Endothelial cell of umbilical vein (primary cell): ENCODE measurements around the gene RGP1. TPM values are rescaled to one million over a fixed set of nuclear protein-coding genes. Genes with fewer than 3 reads are reported as not detected.
A peak's percentile ranks its signal among the peaks of the same experiment; 100 is the strongest.

Experiments
- BruUV-seq: library from RNA; stranded (reverse); fragments of 400-500 nt; replicated peaks from 2 replicates; lab custom pipeline; 2021; lab: Mats Ljungman, UMichigan
- CTCF ChIA-PET: fragments of 300-600, 350-600 bp; sonication (Branson Sonifier 250); formaldehyde crosslinking; loops from one replicate; lab custom pipeline; 2021; ENCODE audit warnings: antibody characterized with exemption, inconsistent platforms; lab: Charles Lee
- POLR2A ChIA-PET: fragments of 300-600, 350-600 bp; sonication (Branson Sonifier 250); formaldehyde crosslinking; loops from one replicate; lab custom pipeline; 2021; ENCODE audit warnings: antibody characterized with exemption, inconsistent platforms; lab: Charles Lee
- DNase-seq: peaks from one replicate; pipeline ENCODE4 v3.0.0-alpha.2; 2011; ENCODE audit warnings: low read depth, low spot score
- FAIRE-seq: peaks from 2 replicates; lab custom pipeline; 2011; peaks lifted over from hg19 to GRCh38; lab: Jason Lieb, UNC
- H2AFZ ChIP-seq: 2 replicates; pipeline ENCODE4 v1.6.0; 2012; ENCODE audit warnings: low read depth, low read length, control low read depth, inconsistent platforms
- H3K27ac ChIP-seq: 2 replicates; pipeline ENCODE4 v1.5.1; 2011; ENCODE audit warnings: low read depth, mild to moderate bottlenecking, control low read depth, low read length, moderate library complexity; ENCODE audit not compliant: insufficient read depth
- H3K27me3 ChIP-seq, 2 experiments: 2 replicates each; pipeline versions ENCODE4 v1.6.0 to v1.6.1; 2011; ENCODE audit warnings: low read length in 2 of 2, mixed read lengths in 1 of 2; ENCODE audit not compliant: control insufficient read depth in 2 of 2, insufficient read depth in 2 of 2
- H3K36me3 ChIP-seq, 2 experiments: 2 replicates in 1 of 2; 3 replicates in 1 of 2; pipeline ENCODE4 v1.5.1; 2011; ENCODE audit warnings: low read length in 2 of 2, mild to moderate bottlenecking in 1 of 2, moderate library complexity in 1 of 2; ENCODE audit not compliant: control insufficient read depth in 2 of 2, insufficient read depth in 2 of 2; ENCODE audit errors: extremely low read depth in 1 of 2
- H3K4me1 ChIP-seq: 3 replicates; pipeline ENCODE4 v1.5.1; 2011; ENCODE audit warnings: mild to moderate bottlenecking, low read length; ENCODE audit not compliant: control insufficient read depth, insufficient read depth; ENCODE audit errors: extremely low read depth
- H3K4me2 ChIP-seq: 2 replicates; pipeline ENCODE4 v1.6.1; 2011; ENCODE audit warnings: low read length, control low read depth, mixed read lengths; ENCODE audit not compliant: insufficient read depth
- H3K4me3 ChIP-seq, 3 experiments: fragments of 200-600 bp in 1 of 3; sonication (generic), shearing (Covaris generic) in 1 of 3; replicated peaks in 1 of 3; 2 replicates each; pipeline ENCODE4 v1.5.1; 2011 to 2016; ENCODE audit warnings: control low read depth in 3 of 3, low read length in 3 of 3, mild to moderate bottlenecking in 2 of 3, inconsistent platforms in 1 of 3, low read depth in 1 of 3, moderate library complexity in 1 of 3; ENCODE audit not compliant: insufficient read depth in 1 of 3
- H3K79me2 ChIP-seq: 2 replicates; pipeline ENCODE4 v1.6.0; 2012; ENCODE audit warnings: low read length, inconsistent platforms; ENCODE audit not compliant: control insufficient read depth, insufficient read depth
- H3K9ac ChIP-seq: replicated peaks from 2 replicates; pipeline ENCODE3; 2011; ENCODE audit warnings: low read length, control low read depth; ENCODE audit not compliant: insufficient read depth; ENCODE audit errors: extremely low read depth
- H3K9me1 ChIP-seq: replicated peaks from 3 replicates; pipeline ENCODE4 v1.6.0; 2011; ENCODE audit warnings: mild to moderate bottlenecking, low read length; ENCODE audit not compliant: control insufficient read depth, insufficient read depth; ENCODE audit errors: extremely low read depth
- H3K9me3 ChIP-seq: replicated peaks from 2 replicates; pipeline ENCODE4 v1.5.1; 2012; ENCODE audit warnings: low read length, inconsistent platforms; ENCODE audit not compliant: control insufficient read depth, insufficient read depth
- H4K20me1 ChIP-seq: replicated peaks from 2 replicates; pipeline ENCODE3; 2011; ENCODE audit warnings: mild to moderate bottlenecking, low read length; ENCODE audit not compliant: control insufficient read depth, insufficient read depth; ENCODE audit errors: extremely low read depth
- EZH2 ChIP-seq: IDR thresholded peaks from 2 replicates; pipeline ENCODE4 v1.6.1; 2012; ENCODE audit warnings: borderline replicate concordance, low read depth, mild to moderate bottlenecking, moderate library complexity, low read length, inconsistent platforms; ENCODE audit not compliant: severe bottlenecking
- FOS ChIP-seq: IDR thresholded peaks from 2 replicates; pipeline ENCODE4 v1.6.1; 2011; ENCODE audit warnings: mild to moderate bottlenecking, low read length, moderate library complexity, borderline replicate concordance; ENCODE audit not compliant: insufficient read depth
- GATA2 ChIP-seq: IDR thresholded peaks from 2 replicates; pipeline ENCODE4 v1.7.0; 2011; ENCODE audit warnings: low read depth, mild to moderate bottlenecking, moderate library complexity, mixed read lengths, low read length; ENCODE audit not compliant: insufficient read length, insufficient read depth
- JUN ChIP-seq: IDR thresholded peaks from 2 replicates; pipeline ENCODE4 v1.6.1; 2011; ENCODE audit warnings: borderline replicate concordance, low read depth; ENCODE audit not compliant: insufficient read length, insufficient read depth
- MYC ChIP-seq: IDR thresholded peaks from one replicate; pipeline ENCODE4 v1.6.1; 2011; ENCODE audit warnings: mild to moderate bottlenecking, low read depth, low read length
- POLR2A ChIP-seq: IDR thresholded peaks from 2 replicates; pipeline ENCODE4 v1.6.1; 2012; ENCODE audit warnings: low read depth, mild to moderate bottlenecking, control low read depth, low read length
- POLR2AphosphoS5 ChIP-seq: IDR thresholded peaks from 2 replicates; pipeline ENCODE4 v1.6.1; 2012; ENCODE audit warnings: low read depth, mild to moderate bottlenecking, control low read depth, low read length, moderate library complexity; ENCODE audit not compliant: insufficient read depth
- dilution Hi-C: fragments of 300-500 bp; cut with MboI; formaldehyde crosslinking; loops from one replicate; pipeline ENCODE4 v1.15.0; 2019; ENCODE audit warnings: low sequenced_read_pairs; ENCODE audit not compliant: extremely low pct_ligation_motif_present
- intact Hi-C: fragments of 100-400 bp; cut with micrococcal nuclease; formaldehyde crosslinking; loops from one replicate; pipeline ENCODE4 v1.10.0; 2022
- polyA plus RNA-seq, 4 experiments: library from polyadenylated mRNA; depleted of rRNA in 3 of 4; stranded (reverse) in 3 of 4; unstranded in 1 of 4; fragments of >200 nt; gene quantifications; 2 replicates each; pipeline versions ENCODE4 v1.2.1 to v1.2.3, GENCODE V29; 2011 to 2012; ENCODE audit warnings: missing spikeins in 1 of 4
- total RNA-seq: library from RNA; stranded (reverse); gene quantifications from 2 replicates; pipeline ENCODE4 v1.2.3, GENCODE V29; 2021
- TF ChIP-seq, protein P1 (sequence below), 2 donors: IDR thresholded peaks; 1 replicate in 1 of 2; 2 replicates in 1 of 2; pipeline ENCODE4 v1.5.1; 2011; ENCODE audit warnings: low read length in 2 of 2, mild to moderate bottlenecking in 2 of 2, moderate library complexity in 2 of 2, control low read depth in 1 of 2, inconsistent platforms in 1 of 2, low read depth in 1 of 2; ENCODE audit not compliant: insufficient read depth in 1 of 2; ENCODE audit errors: extremely low read depth in 1 of 2
- TF ChIP-seq, protein P2 (sequence below): IDR thresholded peaks from 2 replicates; pipeline ENCODE4 v1.6.1; 2011; ENCODE audit not compliant: insufficient read depth, insufficient read length

Gene RGP1
- total and polyA plus RNA-seq, 2 donors (not counting 3 experiments of a cell fraction or from before 2014, with no cell fraction given), result 15.0 to 29.0 TPM

DNA sequence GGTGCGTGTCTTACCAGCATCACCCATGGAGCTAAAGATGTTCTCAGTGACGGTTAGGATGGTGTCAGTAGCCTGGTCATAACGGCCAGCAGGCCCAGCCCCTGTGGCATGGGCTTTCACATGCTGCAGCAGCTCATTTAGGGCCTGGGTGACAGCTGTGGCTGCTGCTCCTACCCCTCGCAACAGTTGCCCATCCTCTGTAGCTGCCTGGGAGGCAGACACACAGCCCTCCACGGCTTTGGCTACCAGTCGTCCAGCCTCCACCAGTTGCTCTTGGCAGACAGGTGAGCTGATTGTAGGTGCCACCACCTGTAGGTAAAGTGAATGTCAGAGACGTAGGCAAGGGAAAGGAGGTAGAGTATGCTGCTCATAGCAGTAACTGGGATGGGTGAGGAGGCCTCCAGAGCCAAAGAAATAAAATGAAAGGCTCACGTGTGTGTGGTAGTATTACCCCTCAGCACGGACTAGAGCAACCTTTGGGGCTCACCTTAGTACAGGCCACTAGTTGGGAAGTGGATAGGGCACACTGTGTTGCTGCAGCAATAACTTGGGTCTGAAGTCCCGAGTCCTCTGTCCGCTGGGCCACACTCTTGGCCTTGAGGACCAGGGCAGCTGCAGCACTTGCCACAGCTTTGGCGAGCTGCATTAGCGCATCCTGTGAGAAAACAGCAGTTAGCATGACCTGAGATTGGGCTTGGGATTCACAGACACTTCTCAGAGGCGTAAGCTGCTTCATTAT, 31.8 kb upstream of the RGP1 start:
- TF ChIP-seq MYC (no peak), GATA2 (no peak), POLR2A (no peak), POLR2AphosphoS5 (no peak), EZH2 (no peak), JUN (no peak), FOS (no peak)
- TF ChIP-seq, protein P1, sequence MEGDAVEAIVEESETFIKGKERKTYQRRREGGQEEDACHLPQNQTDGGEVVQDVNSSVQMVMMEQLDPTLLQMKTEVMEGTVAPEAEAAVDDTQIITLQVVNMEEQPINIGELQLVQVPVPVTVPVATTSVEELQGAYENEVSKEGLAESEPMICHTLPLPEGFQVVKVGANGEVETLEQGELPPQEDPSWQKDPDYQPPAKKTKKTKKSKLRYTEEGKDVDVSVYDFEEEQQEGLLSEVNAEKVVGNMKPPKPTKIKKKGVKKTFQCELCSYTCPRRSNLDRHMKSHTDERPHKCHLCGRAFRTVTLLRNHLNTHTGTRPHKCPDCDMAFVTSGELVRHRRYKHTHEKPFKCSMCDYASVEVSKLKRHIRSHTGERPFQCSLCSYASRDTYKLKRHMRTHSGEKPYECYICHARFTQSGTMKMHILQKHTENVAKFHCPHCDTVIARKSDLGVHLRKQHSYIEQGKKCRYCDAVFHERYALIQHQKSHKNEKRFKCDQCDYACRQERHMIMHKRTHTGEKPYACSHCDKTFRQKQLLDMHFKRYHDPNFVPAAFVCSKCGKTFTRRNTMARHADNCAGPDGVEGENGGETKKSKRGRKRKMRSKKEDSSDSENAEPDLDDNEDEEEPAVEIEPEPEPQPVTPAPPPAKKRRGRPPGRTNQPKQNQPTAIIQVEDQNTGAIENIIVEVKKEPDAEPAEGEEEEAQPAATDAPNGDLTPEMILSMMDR (IDR thresholded peaks at IDR 0.05; ENCODE audit: extremely low read depth in 1 of 2, insufficient read depth in 1 of 2, low read depth in 1 of 2, low read length in 2 of 2), result no peak
- TF ChIP-seq, protein P2, sequence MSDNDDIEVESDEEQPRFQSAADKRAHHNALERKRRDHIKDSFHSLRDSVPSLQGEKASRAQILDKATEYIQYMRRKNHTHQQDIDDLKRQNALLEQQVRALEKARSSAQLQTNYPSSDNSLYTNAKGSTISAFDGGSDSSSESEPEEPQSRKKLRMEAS, result no peak
- Histone ChIP-seq H3K27ac (no peak overlapping the region), H3K4me3 (no peak overlapping the region), H2AFZ (no peak overlapping the region), H3K79me2 (peaks cover 2% of the 10 kb centered on the region), H3K4me2 (no peak overlapping the region), H3K36me3 (peaks cover 63 to 83% of the 10 kb centered on the region in 2 experiments), H3K9me3 (no peaks in the 10 kb centered on the region), H3K9me1 (no peaks in the 10 kb centered on the region), H3K9ac (no peak overlapping the region), H4K20me1 (no peaks in the 10 kb centered on the region), H3K27me3 (no peaks in the 10 kb centered on the region), H3K4me1 (no peaks in the 10 kb centered on the region)
- DNase-seq, result no peak
- POLR2A ChIA-PET, result no interaction called here
- BruUV-seq, result TSS peak; percentile 28
- dilution Hi-C loops (no loop called here), intact Hi-C loops (no loop called here)
- no peak for FAIRE-seq
- CTCF ChIA-PET, result interaction anchor here (1.5 to 8.9 kb wide), 3 partner anchors 10 to 29 kb away, joined by 3 to 53 read pairs (median 6); no protein-coding TSS in a partner anchor
